ENCODE results near the gene CTTNBP2NL.

GRCh38 chr1:112477550-112477949 is 81.5 kb downstream of the CTTNBP2NL start:
- TF ChIP-seq CTCF (IDR thresholded peaks at IDR 0.05): no peak
- no peak for TF ChIP-seq ZFX (IDR thresholded peaks at IDR 0.05; ENCODE audit: borderline replicate concordance)

All from 22Rv1 (cell line).